Nephron (organoid): ENCODE data around the gene TLL1.

Experiments used
- H3K27ac Mint-ChIP-seq, 3 experiments: 2 replicates each; pipeline ENCODE4 v1.8.0; 2020; ENCODE audit warnings: mixed read lengths in 3 of 3, mild to moderate bottlenecking in 2 of 3, moderate library complexity in 1 of 3
- H3K27me3 Mint-ChIP-seq: 2 replicates; pipeline ENCODE4 v1.8.0; 2021; ENCODE audit warnings: low read depth, mild to moderate bottlenecking, moderate library complexity, mixed read lengths
- H3K36me3 Mint-ChIP-seq: 2 replicates; pipeline ENCODE4 v1.8.0; 2020; ENCODE audit warnings: low read depth, mixed read lengths
- H3K4me1 Mint-ChIP-seq: 2 replicates; pipeline ENCODE4 v1.8.0; 2020; ENCODE audit warnings: mixed read lengths
- H3K4me3 Mint-ChIP-seq, 3 experiments: 2 replicates each; pipeline ENCODE4 v1.8.0; 2020; ENCODE audit warnings: mild to moderate bottlenecking in 3 of 3, mixed read lengths in 3 of 3, moderate library complexity in 2 of 3
- H3K9me3 Mint-ChIP-seq: 2 replicates; pipeline ENCODE4 v1.8.0; 2020; ENCODE audit warnings: mixed read lengths
- TF ChIP-seq, protein P1 (sequence below), 3 experiments: fragments of 200-600 bp; sonication (generic); IDR thresholded peaks; one replicate each; pipeline ENCODE4 v1.5.0; 2021; ENCODE audit warnings: antibody characterized with exemption in 3 of 3; ENCODE audit not compliant: unreplicated experiment in 3 of 3

TLL1 gene

DNA sequence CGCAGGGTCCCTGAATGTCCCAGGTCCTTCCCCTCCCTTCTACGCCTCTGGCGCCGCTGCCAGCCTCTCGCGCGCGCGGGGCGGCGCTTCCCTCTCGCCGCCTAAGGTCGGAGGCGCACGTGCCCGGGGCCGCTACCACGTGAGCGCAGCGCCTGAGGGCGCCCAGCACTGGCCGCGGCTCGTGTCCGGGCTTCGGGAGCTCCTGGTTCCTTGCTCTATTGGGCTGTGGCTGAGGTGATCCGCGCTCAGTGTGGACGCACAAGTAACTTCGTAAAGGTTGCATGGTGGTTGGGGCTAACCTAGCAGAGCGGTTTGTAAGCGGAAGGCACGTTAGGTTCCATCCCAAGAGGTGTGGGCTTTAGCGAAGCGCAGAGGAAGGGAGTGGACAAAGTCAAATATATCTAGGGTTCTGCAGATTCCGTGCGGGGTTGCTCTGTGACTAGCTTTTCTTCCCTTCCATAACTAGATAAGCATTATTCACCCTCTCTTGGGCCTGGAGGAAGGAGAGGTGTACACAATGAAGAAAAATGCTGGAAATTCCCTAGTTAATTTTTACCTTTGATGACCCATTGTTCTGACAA lies 1.8 kb downstream of the TLL1 start:
- peak overlapping the region in 1 of 3 experiments; percentile 22 for H3K27ac Mint-ChIP-seq
- TF ChIP-seq, protein P1, sequence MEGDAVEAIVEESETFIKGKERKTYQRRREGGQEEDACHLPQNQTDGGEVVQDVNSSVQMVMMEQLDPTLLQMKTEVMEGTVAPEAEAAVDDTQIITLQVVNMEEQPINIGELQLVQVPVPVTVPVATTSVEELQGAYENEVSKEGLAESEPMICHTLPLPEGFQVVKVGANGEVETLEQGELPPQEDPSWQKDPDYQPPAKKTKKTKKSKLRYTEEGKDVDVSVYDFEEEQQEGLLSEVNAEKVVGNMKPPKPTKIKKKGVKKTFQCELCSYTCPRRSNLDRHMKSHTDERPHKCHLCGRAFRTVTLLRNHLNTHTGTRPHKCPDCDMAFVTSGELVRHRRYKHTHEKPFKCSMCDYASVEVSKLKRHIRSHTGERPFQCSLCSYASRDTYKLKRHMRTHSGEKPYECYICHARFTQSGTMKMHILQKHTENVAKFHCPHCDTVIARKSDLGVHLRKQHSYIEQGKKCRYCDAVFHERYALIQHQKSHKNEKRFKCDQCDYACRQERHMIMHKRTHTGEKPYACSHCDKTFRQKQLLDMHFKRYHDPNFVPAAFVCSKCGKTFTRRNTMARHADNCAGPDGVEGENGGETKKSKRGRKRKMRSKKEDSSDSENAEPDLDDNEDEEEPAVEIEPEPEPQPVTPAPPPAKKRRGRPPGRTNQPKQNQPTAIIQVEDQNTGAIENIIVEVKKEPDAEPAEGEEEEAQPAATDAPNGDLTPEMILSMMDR (IDR thresholded peaks at IDR 0.05; ENCODE audit: unreplicated experiment in 3 of 3), result no peak
- H3K4me1 Mint-ChIP-seq, result peaks cover 26% of the 10 kb centered on the region
- no peaks in the 10 kb centered on the region for H3K36me3 Mint-ChIP-seq
- H3K27me3 Mint-ChIP-seq, result peaks cover 91% of the 10 kb centered on the region
- peak overlapping the region; percentile 88 to 94 (median 90) for H3K4me3 Mint-ChIP-seq
- no peaks in the 10 kb centered on the region for H3K9me3 Mint-ChIP-seq

DNA sequence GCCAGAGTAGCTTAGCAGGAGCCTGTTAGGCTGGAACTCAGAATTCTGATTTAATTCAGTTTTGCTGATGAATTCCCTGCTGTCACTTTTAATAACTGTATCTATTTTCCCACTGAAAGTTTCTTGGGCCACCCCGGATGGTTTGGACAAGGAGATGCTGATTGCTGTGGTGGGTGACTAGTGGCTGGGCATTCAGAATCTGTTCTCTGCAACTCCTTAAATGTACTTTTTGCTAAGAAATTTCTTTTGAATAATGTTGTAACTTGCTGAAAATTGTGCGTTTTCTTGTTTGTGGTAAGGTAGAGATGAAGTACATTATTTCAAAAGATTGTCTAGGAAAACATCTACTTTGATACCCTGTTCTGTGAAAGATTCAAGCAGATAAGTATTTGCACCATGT lies 2.4 kb downstream of the TLL1 start:
- H3K4me1 Mint-ChIP-seq, result peaks cover 26% of the 10 kb centered on the region
- H3K27me3 Mint-ChIP-seq, result peaks cover 85% of the 10 kb centered on the region
- H3K36me3 Mint-ChIP-seq, result no peaks in the 10 kb centered on the region
- peak overlapping the region; percentile 88 to 94 (median 90) for H3K4me3 Mint-ChIP-seq
- peak overlapping the region in 1 of 3 experiments; percentile 22 for H3K27ac Mint-ChIP-seq
- H3K9me3 Mint-ChIP-seq, result no peaks in the 10 kb centered on the region
- TF ChIP-seq, protein P1 (IDR thresholded peaks at IDR 0.05; ENCODE audit: unreplicated experiment in 3 of 3), result no peak

DNA sequence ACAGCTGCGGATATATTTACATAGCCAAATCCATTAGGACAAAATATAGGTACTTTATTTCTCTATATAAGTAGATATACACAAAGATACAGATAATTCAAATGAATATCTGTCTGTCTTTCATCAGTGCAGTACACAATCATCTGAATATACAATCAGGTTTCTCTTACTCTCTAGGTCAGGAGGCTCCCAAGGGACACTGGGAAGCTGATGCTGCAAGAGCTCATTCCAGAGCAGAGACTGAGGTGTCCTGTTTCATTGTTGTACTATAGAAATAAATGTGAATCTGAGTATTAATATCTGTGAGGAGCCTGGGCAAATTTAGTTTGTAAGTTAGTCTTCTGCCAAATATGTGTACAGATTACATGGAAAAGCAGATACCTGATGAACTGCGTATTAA lies 4.2 kb downstream of the TLL1 start:
- peaks cover 24% of the 10 kb centered on the region for H3K4me1 Mint-ChIP-seq
- TF ChIP-seq, protein P1 (IDR thresholded peaks at IDR 0.05; ENCODE audit: unreplicated experiment in 3 of 3), result no peak
- H3K9me3 Mint-ChIP-seq, result no peaks in the 10 kb centered on the region
- no peak overlapping the region for H3K4me3 Mint-ChIP-seq
- H3K27ac Mint-ChIP-seq, result no peak overlapping the region
- H3K27me3 Mint-ChIP-seq, result peaks cover 67% of the 10 kb centered on the region
- H3K36me3 Mint-ChIP-seq, result no peaks in the 10 kb centered on the region

DNA sequence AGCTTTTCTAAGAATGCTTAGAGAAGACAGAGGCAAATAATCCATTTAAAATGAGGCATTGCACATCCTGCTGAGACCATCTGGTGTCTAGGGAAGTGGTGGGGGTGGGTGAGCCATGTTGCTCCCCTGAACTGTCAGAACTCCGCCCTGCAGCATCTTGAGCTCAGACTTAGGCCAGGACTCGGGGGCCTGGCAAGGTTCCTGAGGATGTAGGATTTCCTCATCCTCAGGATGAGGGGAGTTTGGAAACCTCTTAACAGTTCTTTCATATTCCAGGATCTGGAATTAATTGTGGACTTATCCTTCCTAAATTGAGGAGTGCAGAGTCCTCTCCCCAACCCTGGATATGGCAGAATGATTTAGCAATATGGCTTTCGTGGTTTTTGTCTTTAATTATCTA lies 6.6 kb downstream of the TLL1 start:
- Mint-ChIP-seq H3K27ac (no peak overlapping the region), H3K27me3 (peaks cover 44% of the 10 kb centered on the region), H3K4me1 (peaks cover 5% of the 10 kb centered on the region), H3K4me3 (no peak overlapping the region), H3K9me3 (no peaks in the 10 kb centered on the region), H3K36me3 (no peaks in the 10 kb centered on the region)
- TF ChIP-seq, protein P1 (IDR thresholded peaks at IDR 0.05; ENCODE audit: unreplicated experiment in 3 of 3), result no peak

DNA sequence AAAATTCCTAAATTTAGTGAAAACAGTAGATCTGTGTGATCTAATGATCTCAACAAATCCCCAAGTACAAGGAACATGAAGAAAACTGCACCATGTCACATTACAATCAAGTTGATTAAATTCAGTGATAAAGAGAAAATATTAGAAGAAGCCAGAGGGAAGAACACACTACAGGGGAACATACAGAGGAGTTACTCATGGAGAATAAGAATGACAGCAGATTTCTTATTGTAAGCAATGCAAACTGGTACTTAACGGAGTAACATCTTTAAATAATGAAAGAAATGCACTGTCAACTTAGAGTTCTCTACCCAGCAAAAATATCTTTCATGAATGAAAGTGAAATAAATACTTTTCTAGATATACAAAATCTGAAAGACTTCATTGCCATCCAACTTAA lies 21.1 kb downstream of the TLL1 start:
- Mint-ChIP-seq H3K27me3 (no peaks in the 10 kb centered on the region), H3K27ac (no peak overlapping the region), H3K4me1 (no peaks in the 10 kb centered on the region), H3K9me3 (peaks cover 35% of the 10 kb centered on the region), H3K4me3 (no peak overlapping the region), H3K36me3 (peaks cover 3% of the 10 kb centered on the region)
- TF ChIP-seq, protein P1 (IDR thresholded peaks at IDR 0.05; ENCODE audit: unreplicated experiment in 3 of 3), result no peak

DNA sequence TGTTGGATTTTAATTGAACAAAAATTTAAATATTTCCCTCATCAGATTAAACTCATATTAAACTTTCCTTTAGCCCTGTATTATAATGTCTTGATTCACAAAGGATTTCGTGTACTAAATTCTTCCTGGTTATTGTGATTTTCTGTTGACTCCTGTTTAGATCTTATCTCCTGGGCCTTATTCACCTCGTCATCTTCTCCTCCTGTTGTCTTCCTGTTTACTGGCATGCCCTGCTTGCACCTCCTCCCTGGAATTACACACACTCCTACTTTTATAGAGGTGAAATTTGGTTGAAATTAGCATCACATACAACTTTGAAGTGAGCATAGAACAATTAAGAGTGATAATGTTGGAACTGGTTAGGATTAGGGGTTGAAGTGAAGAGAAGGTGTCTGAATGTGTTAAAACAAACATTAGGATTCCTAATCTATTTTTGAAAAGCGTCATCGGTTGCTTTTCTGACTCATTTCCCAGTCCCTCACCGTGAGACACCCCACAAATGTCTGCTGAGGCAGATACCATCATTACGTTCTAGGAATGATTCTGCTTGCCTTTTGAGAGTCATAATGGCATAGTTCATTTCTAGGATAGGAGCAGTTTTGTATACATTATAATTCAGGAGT lies 32.5 kb downstream of the TLL1 start:
- TF ChIP-seq, protein P1 (IDR thresholded peaks at IDR 0.05; ENCODE audit: unreplicated experiment in 3 of 3), result no peak
- Mint-ChIP-seq H3K36me3 (no peaks in the 10 kb centered on the region), H3K27ac (no peak overlapping the region), H3K27me3 (peaks cover 4% of the 10 kb centered on the region), H3K4me3 (no peak overlapping the region), H3K9me3 (peaks cover 5% of the 10 kb centered on the region), H3K4me1 (no peaks in the 10 kb centered on the region)
